ENCODE data around the gene IGSF23. TPM values are rescaled to one million over a fixed set of nuclear protein-coding genes. Genes with fewer than 3 reads are reported as not detected.
"Not testable (repeated sequence)": the region's sequence is repeated elsewhere in the genome, so short reads cannot be mapped to it uniquely, and the experiment has no call there.

IGSF23 gene
- total and polyA plus RNA-seq, 2 of the 4 experiments (the other 2 are of a cell fraction) = 0.27 TPM; not detected in 1

- CTCF ChIA-PET = interaction anchor here (0.6 kb wide), 1 partner anchor 872 kb away, joined by 3 read pairs; no protein-coding TSS in a partner anchor
- dilution Hi-C loops (cut with HindIII; ENCODE audit: low sequenced_read_pairs, unreplicated experiment); in situ Hi-C loops (cut with MboI; ENCODE audit: low sequenced_read_pairs): not testable (repeated sequence)
These were observed 20.7 kb downstream of the IGSF23 start for GRCh38 chr19:44634058-44634457.

More at GRCh38 chr19:44634058-44634457, 20.7 kb downstream of the IGSF23 start:
- H2BK5ac ChIP-seq (ENCODE audit: low read depth, low read length, poor library complexity, severe bottlenecking); H3K9ac ChIP-seq (ENCODE audit: low read depth, low read length); ATAC-seq (ENCODE audit: low read depth); H4K20me1 ChIP-seq (ENCODE audit: insufficient read depth, low read length); H4K91ac ChIP-seq (ENCODE audit: insufficient read depth, low read depth, low read length); POLR2A ChIA-PET (ENCODE audit: unreplicated experiment); H2BK20ac ChIP-seq (ENCODE audit: low read depth, low read length); intact Hi-C loops (cut with micrococcal nuclease); H2AFZ ChIP-seq (replicated peaks; ENCODE audit: low read length, poor library complexity); H3K4me3 ChIP-seq (ENCODE audit: insufficient read depth, low read depth, low read length); H3K9me3 ChIP-seq (ENCODE audit: control insufficient read depth, insufficient read depth, low read length); H3K27me3 ChIP-seq (ENCODE audit: control insufficient read depth, insufficient read depth, low read length); H3K36me3 ChIP-seq (ENCODE audit: control insufficient read depth, insufficient read depth, low read length); H3K14ac ChIP-seq (replicated peaks; ENCODE audit: low read depth, low read length); H4K5ac ChIP-seq (ENCODE audit: low read depth, low read length); H3K56ac ChIP-seq (ENCODE audit: extremely low read depth, insufficient read depth, low read length); H3K18ac ChIP-seq (ENCODE audit: low read depth, low read length); H3K23ac ChIP-seq (ENCODE audit: low read depth, low read length); H3K4ac ChIP-seq (ENCODE audit: low read depth, low read length); H2AK9ac ChIP-seq (replicated peaks; ENCODE audit: low read depth, low read length, poor library complexity); H2AK5ac ChIP-seq (ENCODE audit: low read depth, low read length); H3K9me1 ChIP-seq (ENCODE audit: insufficient read depth, low read length); H3K79me1 ChIP-seq (ENCODE audit: low read depth in 1 of 2, low read length in 2 of 2); BruUV-seq (replicated peaks); DNase-seq: not testable (repeated sequence)
- Histone ChIP-seq H3K27ac (ENCODE audit: insufficient read depth, low read length) (peak overlapping the region; percentile 46; the same call in 1 of the 2 replicates), H3K4me2 (ENCODE audit: low read depth, low read length) (peak overlapping the region; percentile 36; the same call in 1 of the 2 replicates), H2BK15ac (ENCODE audit: low read depth, low read length) (0 out of 3 replicates have a peak overlapping the region, but pooled peaks have one; percentile 43), H3K4me1 (ENCODE audit: control insufficient read depth, insufficient read depth, low read length) (peaks cover 14% of the 10 kb centered on the region), H2BK120ac (ENCODE audit: low read depth, low read length) (peak overlapping the region; percentile 61; the same call in 1 of the 2 replicates), H4K8ac (ENCODE audit: low read depth in 2 of 2, low read length in 2 of 2) (peak overlapping the region in 1 of 2 experiments; percentile 35; a peak in 2 of 4 replicates)
- WGBS, 2 experiments (ENCODE audit: extremely low coverage in 2 of 2, insufficient read length in 1 of 2) = no CpG with 5 or more reads among the region's 5 CpGs
- TF ChIP-seq MAFK (IDR thresholded peaks at IDR 0.05; ENCODE audit: low read depth, low read length) = peak; percentile 71

Measured in IMR-90 (cell line).